HG02763 (cell line): ENCODE data around the gene SPAG16.

Experiments
- ATAC-seq: cut with Tn5 transposase; IDR thresholded peaks from one replicate; pipeline ENCODE4 v1.9.1; 2021; ENCODE audit warnings: mild to moderate bottlenecking, moderate library complexity; ENCODE audit not compliant: unreplicated experiment

Gene SPAG16

GRCh38 chr2:213284105-213285090, at the start of gene SPAG16:
Gene SPAG16 (plus strand): TSS chr2:213284464.
- peak; percentile 99 for ATAC-seq

DNA sequence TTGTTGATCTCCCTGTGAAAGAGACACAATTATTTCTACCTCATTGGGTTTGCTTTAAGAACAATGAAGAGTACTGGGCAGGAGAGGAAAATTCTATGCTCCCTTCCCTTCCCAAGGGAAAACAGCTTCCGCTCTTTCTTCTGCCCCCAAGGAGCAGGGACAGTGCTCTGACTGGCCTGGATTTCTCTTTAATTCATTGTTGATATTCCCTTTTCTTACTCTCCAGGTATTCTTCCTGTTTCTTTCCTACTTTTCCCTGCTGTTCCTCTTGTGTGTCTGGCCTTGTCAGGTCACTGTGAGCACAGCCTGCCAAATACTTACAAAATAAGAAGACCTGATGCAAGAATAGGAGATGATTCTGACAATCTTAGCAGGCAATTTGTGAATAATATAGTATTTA, 49.6 kb upstream of the SPAG16 start:
- no peak for ATAC-seq

GRCh38 chr2:213235741-213236140, 48.5 kb upstream of the SPAG16 start:
- no peak for ATAC-seq

DNA sequence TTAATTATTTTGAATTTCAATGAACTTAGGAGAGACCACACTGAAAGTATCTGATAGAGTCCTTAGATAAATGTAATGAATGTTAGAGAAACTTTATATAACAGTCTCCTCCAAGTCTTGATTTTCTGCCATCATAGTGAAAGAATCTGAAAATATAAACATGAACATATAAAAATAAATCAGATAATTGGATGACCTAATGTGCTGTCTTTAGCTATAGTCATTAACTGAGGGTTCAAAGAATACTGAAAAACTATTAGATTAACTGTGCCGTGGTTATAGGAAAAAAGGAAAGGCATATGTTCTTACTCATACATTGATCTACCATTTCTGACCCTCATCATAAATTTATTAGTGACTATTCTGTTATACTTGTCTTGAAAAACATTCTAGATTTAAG, 47.0 kb upstream of the SPAG16 start:
- ATAC-seq, result no peak

DNA sequence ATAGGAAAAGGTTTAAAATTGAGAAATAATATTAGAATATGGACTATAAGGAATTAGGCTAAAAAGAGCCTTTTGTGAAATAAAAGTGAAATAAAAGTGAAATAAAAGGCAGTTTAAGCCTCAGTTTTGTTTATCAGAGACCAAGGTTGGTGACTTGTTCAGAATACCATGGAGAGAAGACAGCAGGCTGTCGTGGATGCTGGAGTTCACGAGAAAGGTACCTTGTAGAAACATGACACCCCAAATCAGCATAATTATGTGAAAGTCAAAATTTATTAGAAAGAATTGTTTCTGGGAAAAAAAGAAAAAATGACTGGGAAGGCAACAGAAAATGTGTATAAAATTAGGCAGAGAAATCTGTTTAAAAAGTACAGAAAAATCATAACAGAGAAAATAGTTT, 46.5 kb upstream of the SPAG16 start:
- ATAC-seq, result no peak

- ATAC-seq, result peak; percentile 40
Observed at GRCh38 chr2:213238753-213239495, 45.3 kb upstream of the SPAG16 start.

GRCh38 chr2:213241817-213242216, 42.4 kb upstream of the SPAG16 start:
- ATAC-seq, result no peak

DNA sequence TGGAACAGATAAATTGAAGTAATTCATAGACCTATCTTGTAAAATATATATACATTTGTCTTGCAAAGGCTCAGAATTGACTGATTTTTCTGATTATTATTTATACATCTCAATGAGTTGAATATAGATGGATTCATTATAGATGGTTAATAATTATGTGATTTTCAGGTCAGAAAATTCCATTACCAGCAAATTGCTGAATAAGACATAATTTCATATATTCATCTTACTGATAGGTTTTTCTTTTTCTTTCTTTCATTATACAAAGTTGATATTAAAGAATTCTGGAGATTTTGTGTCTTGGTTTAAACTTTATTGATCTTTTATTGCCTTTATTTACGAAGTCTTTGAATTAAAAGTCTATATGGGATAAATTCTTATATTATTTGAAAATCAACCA, 41.6 kb upstream of the SPAG16 start:
- ATAC-seq, result no peak

GRCh38 chr2:213243189-213244044, 40.8 kb upstream of the SPAG16 start:
- peak; percentile 44 for ATAC-seq

DNA sequence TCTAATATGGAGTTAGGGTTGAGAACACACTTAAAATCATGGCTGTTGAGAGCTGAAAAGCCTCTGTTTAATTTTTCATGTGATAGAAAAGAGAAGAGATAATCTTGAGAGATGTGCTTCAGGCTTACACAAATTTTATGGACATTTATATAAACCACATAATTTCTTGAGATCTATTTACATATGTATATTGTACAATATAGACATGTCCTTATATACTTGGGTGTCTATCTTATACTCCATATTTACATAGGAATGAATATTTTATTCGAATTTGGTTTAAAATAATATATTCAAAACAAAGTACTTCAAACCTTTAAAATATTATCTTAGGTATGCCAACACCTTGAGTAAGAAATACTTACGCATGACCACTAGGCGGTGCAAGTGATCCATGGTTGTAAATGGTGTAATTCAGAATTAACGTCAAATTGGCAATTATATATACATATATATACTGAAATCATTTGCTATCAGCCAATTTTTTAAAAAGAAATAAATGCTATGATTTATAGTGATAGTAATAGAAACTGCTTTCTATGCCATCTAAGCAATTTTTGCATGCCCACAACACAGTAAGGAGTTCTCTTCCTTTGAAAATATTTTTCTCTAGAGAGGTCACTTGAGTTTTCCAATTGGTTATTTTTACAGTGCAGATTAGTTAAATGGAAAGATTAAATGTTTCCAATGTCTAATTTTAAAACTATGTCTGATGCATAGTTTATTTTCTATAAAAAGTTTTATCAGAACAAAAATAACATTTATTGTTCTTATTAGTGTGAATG, 37.6 kb upstream of the SPAG16 start:
- peak; percentile 37 for ATAC-seq

DNA sequence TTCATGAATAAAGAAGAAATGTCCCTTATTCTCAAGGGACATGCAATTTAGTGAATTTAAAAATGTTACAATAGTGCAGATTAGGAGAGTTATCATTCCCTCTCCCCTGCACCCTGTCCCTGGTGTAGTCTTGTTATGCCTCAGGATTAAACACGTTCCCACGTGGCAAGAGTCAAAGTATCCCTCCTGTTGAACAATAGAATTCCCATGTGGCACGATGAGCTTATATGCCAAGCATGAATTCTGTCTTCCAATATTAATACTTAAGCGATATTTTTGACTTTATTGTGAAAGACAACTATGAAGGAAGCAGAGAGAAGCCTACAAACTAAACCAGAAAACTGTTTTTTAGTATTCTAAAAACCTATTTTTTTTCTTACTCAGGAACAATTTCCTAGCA, 36.7 kb upstream of the SPAG16 start:
- no peak for ATAC-seq

DNA sequence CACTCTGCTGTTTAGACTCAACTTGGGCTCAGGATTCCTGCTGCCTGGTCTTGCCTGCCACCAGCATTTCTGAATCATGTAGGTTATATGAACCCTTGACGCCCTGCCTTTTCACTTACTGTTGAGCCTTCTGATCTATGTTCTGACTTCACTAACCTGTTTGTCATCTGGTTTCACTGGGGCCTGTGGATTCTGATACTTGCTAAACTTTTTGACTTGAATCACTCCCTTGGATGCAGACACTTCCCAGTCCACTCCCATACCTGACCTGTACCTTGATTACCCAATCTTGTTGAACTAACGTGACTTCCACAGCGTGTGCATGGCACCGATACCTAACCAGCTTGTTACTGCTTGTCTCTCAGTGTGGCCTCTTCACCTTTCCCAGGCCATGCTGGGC, 35.6 kb upstream of the SPAG16 start:
- no peak for ATAC-seq

DNA sequence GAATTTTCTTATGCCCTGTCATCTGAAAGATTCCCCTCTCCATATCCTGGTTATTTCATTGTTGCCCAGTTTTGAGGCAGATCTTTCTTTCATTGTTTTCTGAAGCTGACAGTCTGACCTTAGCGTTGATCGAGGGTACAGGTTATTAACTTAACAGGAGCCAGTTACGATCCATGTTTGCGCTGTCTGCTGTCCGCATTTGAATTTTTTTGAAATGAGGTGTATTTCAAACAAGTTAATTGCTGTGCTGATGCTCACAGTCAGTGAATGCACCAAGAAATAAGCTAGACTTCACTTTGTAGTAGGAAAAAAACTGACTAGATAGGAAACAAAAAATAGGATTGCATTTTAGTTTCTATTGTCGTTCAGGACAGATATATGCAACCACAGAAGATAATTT, 34.8 kb upstream of the SPAG16 start:
- no peak for ATAC-seq

- peak; percentile 75 for ATAC-seq
Observed at GRCh38 chr2:213251618-213252017, 32.6 kb upstream of the SPAG16 start.

GRCh38 chr2:213252206-213252605, 32.1 kb upstream of the SPAG16 start:
- ATAC-seq, result no peak

DNA sequence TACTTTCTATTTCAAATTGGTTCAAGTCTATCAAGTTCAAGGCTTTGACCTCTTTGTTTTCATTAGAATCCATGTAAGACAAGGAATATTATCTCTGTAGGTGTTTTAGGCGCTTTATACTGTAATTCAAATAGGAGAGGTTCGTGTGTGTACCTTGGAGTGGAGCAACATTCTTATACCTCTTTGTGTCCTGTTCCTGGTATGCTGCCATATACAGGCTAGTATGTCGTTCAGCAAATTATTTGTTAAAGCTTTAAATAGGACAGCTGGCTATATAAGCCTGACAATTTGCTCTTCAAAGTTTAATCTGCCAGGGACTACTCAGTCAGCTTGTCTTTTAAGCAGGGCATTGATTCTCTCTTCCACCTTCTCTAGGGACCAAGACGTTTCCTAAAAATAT, 31.1 kb upstream of the SPAG16 start:
- no peak for ATAC-seq

- no peak for ATAC-seq
Observed at GRCh38 chr2:213259266-213259665, 25.0 kb upstream of the SPAG16 start.

DNA sequence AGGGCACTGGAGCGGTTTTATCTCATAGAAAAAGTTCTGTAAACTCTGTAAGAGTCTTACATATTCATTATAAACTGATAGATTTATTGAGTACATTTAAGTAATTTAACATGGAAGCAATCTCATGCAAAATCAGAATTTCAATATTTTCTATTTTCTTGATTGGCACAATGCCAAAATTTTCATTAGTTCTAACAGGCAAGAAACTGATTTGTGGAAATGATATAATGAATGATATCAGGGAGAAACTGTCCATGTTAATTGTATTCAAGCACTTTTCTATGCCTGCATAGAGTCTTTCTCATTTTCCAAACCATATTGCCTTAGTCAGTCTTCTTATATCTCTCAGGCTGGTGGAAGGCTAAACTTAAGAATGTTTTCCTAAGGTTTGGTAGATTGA, 23.0 kb upstream of the SPAG16 start:
- ATAC-seq, result no peak

DNA sequence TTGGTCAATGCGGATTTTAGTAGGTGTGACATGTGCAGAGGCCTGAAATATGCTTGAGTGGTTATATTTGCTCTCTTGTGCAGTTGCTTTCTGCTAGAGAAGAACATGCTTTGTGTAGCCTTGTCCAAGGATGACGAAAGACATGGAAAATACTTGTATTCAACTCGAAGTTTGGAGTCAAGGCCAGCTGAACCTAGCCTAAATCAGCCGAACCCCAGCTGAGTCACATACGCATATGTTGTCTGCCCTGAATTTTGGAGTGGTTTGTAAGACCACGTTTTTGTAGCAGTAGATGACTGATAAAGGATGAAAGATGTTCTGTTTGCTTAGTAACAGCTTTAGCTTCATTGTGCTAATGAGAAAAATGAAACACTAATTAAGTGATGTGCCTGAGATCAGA, 22.5 kb upstream of the SPAG16 start:
- ATAC-seq, result no peak

GRCh38 chr2:213265679-213266078, 18.6 kb upstream of the SPAG16 start:
- no peak for ATAC-seq
